ENCODE results near the gene LYPD6B.

The LYPD6B gene

DNA sequence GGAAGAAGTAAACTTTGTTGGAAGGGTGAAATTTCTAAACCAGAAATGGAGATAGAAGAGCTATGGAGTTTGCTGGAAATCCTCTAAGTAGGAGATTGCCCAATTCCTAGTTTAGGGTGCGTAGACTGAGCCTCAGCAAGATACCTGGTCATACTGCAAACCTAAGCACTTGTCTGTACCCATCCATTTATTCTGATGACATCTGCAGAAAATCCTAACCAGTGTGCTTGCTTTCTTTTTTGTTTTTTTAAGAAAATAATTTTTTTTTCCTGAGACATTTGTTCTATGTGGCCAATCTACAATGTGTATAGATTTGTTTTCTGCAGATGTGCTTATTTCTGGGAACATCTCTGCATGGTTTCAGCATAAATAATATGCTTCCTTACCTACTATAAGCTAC lies 144.7 kb downstream of the LYPD6B start:
- TF ChIP-seq, protein P1, sequence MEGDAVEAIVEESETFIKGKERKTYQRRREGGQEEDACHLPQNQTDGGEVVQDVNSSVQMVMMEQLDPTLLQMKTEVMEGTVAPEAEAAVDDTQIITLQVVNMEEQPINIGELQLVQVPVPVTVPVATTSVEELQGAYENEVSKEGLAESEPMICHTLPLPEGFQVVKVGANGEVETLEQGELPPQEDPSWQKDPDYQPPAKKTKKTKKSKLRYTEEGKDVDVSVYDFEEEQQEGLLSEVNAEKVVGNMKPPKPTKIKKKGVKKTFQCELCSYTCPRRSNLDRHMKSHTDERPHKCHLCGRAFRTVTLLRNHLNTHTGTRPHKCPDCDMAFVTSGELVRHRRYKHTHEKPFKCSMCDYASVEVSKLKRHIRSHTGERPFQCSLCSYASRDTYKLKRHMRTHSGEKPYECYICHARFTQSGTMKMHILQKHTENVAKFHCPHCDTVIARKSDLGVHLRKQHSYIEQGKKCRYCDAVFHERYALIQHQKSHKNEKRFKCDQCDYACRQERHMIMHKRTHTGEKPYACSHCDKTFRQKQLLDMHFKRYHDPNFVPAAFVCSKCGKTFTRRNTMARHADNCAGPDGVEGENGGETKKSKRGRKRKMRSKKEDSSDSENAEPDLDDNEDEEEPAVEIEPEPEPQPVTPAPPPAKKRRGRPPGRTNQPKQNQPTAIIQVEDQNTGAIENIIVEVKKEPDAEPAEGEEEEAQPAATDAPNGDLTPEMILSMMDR (IDR thresholded peaks at IDR 0.05; ENCODE audit: insufficient read depth, low read length): no peak
- TF ChIP-seq, protein P2, sequence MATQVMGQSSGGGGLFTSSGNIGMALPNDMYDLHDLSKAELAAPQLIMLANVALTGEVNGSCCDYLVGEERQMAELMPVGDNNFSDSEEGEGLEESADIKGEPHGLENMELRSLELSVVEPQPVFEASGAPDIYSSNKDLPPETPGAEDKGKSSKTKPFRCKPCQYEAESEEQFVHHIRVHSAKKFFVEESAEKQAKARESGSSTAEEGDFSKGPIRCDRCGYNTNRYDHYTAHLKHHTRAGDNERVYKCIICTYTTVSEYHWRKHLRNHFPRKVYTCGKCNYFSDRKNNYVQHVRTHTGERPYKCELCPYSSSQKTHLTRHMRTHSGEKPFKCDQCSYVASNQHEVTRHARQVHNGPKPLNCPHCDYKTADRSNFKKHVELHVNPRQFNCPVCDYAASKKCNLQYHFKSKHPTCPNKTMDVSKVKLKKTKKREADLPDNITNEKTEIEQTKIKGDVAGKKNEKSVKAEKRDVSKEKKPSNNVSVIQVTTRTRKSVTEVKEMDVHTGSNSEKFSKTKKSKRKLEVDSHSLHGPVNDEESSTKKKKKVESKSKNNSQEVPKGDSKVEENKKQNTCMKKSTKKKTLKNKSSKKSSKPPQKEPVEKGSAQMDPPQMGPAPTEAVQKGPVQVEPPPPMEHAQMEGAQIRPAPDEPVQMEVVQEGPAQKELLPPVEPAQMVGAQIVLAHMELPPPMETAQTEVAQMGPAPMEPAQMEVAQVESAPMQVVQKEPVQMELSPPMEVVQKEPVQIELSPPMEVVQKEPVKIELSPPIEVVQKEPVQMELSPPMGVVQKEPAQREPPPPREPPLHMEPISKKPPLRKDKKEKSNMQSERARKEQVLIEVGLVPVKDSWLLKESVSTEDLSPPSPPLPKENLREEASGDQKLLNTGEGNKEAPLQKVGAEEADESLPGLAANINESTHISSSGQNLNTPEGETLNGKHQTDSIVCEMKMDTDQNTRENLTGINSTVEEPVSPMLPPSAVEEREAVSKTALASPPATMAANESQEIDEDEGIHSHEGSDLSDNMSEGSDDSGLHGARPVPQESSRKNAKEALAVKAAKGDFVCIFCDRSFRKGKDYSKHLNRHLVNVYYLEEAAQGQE (IDR thresholded peaks at IDR 0.05; ENCODE audit: insufficient replicate concordance, low read depth): no peak
- no peak for TF ChIP-seq POLR2AphosphoS5 (IDR thresholded peaks at IDR 0.05; ENCODE audit: low read depth)
- no peak for TF ChIP-seq GABPA (IDR thresholded peaks at IDR 0.05; ENCODE audit: low read depth)
- no peak for TF ChIP-seq SPI1 (IDR thresholded peaks at IDR 0.05; ENCODE audit: borderline replicate concordance, low read depth)
- no peak overlapping the region for H3K27ac ChIP-seq (replicated peaks)
- DNase-seq (ENCODE audit: low read depth in 1 of 2, low spot score in 1 of 2): no peak
- H3K4me3 ChIP-seq (replicated peaks; ENCODE audit: insufficient read depth, low read length): no peak overlapping the region
- no peaks in the 10 kb centered on the region for H3K27me3 ChIP-seq (ENCODE audit: insufficient read depth, poor library complexity, severe bottlenecking)

DNA sequence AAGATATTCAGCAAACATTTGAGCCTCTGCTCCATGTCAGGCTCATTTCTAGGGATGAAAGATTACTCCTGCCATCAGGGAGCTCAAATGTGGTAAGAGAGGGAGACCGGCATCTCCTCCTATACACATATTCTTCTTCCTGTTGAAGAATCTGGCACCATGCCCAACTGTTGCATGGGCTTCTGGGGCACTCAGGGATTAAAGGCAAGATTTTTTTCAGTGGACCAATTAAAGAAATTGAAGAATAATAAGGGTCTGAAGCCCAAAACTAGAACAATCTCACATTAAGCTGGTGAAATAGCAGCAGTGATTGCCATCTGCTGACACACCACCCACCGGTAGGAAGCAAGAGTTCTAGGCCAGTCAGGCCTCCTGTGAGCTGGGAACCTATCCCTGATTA lies 146.5 kb downstream of the LYPD6B start:
- TF ChIP-seq GABPA (IDR thresholded peaks at IDR 0.05; ENCODE audit: low read depth) (no peak), POLR2AphosphoS5 (IDR thresholded peaks at IDR 0.05; ENCODE audit: low read depth) (no peak), SPI1 (IDR thresholded peaks at IDR 0.05; ENCODE audit: borderline replicate concordance, low read depth) (no peak)
- TF ChIP-seq, protein P1 (IDR thresholded peaks at IDR 0.05; ENCODE audit: insufficient read depth, low read length): no peak
- TF ChIP-seq, protein P2 (IDR thresholded peaks at IDR 0.05; ENCODE audit: insufficient replicate concordance, low read depth): no peak
- DNase-seq (ENCODE audit: low read depth in 1 of 2, low spot score in 1 of 2): no peak
- Histone ChIP-seq H3K27me3 (ENCODE audit: insufficient read depth, poor library complexity, severe bottlenecking) (no peaks in the 10 kb centered on the region), H3K4me3 (replicated peaks; ENCODE audit: insufficient read depth, low read length) (no peak overlapping the region), H3K27ac (replicated peaks) (no peak overlapping the region)

DNA sequence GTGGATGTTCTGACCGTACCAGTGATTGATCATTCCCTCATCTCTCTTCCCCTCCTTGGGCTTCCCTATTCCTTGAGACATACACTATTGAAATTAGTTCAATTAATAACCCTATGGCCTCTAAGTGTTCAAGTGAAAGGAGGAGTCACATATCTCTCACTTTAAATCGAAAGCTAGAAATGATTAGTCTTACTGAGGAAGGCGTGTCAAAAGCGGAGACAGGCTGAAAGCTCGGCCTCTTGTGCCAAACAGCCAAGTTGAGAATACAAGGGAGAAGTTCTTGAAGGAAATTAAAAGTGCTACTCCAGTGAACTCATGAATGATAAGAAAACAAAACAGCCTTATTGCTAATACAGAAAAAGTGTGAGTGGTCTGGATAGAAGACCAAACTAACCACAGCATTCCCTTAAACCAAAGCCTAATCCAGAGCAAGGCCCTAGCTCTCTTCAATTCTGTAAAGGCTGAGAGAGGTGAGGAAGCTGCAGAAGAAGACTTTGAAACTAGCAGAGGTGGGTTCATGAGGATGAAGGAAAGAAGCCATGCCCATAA lies 147.5 kb downstream of the LYPD6B start:
- no peak overlapping the region for H3K27ac ChIP-seq (replicated peaks)
- TF ChIP-seq SPI1 (IDR thresholded peaks at IDR 0.05; ENCODE audit: borderline replicate concordance, low read depth) (no peak), POLR2AphosphoS5 (IDR thresholded peaks at IDR 0.05; ENCODE audit: low read depth) (no peak)
- no peak overlapping the region for H3K4me3 ChIP-seq (replicated peaks; ENCODE audit: insufficient read depth, low read length)
- no peak for DNase-seq (ENCODE audit: low read depth in 1 of 2, low spot score in 1 of 2)
- H3K27me3 ChIP-seq (ENCODE audit: insufficient read depth, poor library complexity, severe bottlenecking): no peaks in the 10 kb centered on the region

DNA sequence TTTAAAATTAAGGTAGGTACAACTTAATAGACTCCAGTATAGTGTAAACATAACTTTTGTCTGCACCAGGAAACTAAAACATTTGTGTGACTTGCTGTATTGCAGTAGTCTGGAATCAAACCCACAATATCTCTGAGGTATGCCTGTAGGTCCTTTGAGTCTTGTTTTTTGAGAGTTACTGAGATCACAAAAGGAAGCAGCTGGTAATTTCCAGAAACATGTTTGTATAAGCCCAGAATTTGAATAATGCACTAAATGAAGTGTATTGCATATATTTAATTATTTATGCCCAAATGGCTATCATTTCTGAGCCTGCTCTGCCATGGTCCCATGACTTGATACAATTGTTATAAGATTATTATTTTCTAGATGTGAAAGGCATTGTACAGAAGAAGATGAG lies 148.6 kb downstream of the LYPD6B start:
- H3K4me3 ChIP-seq (replicated peaks; ENCODE audit: insufficient read depth, low read length): no peak overlapping the region
- H3K27ac ChIP-seq (replicated peaks): no peak overlapping the region
- TF ChIP-seq, protein P2 (IDR thresholded peaks at IDR 0.05; ENCODE audit: insufficient replicate concordance, low read depth): no peak
- TF ChIP-seq, protein P1 (IDR thresholded peaks at IDR 0.05; ENCODE audit: insufficient read depth, low read length): no peak
- no peak for TF ChIP-seq SPI1 (IDR thresholded peaks at IDR 0.05; ENCODE audit: borderline replicate concordance, low read depth)
- no peak for TF ChIP-seq GABPA (IDR thresholded peaks at IDR 0.05; ENCODE audit: low read depth)
- no peak for TF ChIP-seq POLR2AphosphoS5 (IDR thresholded peaks at IDR 0.05; ENCODE audit: low read depth)
- H3K27me3 ChIP-seq (ENCODE audit: insufficient read depth, poor library complexity, severe bottlenecking): no peaks in the 10 kb centered on the region
- DNase-seq (ENCODE audit: low read depth in 1 of 2, low spot score in 1 of 2): no peak

Measured in HL-60 (cell line).